Measurements from ENCODE around the gene C1RL.

DNA sequence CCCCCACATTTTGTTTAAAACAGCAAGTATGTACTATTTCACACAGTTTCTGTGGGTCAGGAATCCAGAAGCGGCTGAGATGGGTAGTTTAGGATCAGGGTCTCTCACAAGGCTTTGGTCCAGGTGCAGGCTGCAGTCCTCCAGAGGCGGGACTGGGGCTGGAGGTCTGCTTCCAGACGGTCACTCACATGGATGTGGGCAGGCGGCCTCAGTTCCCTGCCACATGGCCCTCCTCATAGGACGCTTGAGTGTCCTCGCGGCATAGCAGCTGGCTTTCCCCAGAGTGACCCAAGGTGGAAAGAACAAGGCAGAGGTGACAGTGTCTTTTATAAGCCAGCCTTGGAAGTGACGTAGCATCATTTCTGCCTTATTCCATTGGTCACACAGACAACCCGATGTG, 7.9 kb upstream of the C1RL start:
- TF ChIP-seq CTCF (conservative IDR thresholded peaks at IDR 0.05) (no peak), EZH2 (IDR thresholded peaks at IDR 0.05; ENCODE audit: low read depth) (no peak)

All from PC-9 (cell line).